Stomach (tissue), 4 donors: ENCODE measurements around the gene NADK.
"Not testable (repeated sequence)": the region's sequence is repeated elsewhere in the genome, so short reads cannot be mapped to it uniquely, and the experiment has no call there.

ENCODE experiments used
- CTCF ChIP-seq, 7 experiments: fragments of 450-650 bp in 4 of 7; fragments of 200-600 bp in 3 of 7; sonication (generic) in 3 of 7; IDR thresholded peaks; one replicate each; pipeline ENCODE4 v1.5.1; 2016 to 2019; ENCODE audit warnings: antibody characterized with exemption in 7 of 7, control low read depth in 2 of 7, mild to moderate bottlenecking in 1 of 7
- EP300 ChIP-seq: sonication (generic); formaldehyde crosslinking; IDR thresholded peaks from one replicate; pipeline ENCODE4 v1.6.1; 2017; ENCODE audit warnings: antibody characterized with exemption

- not testable (repeated sequence) for TF ChIP-seq EP300; CTCF (IDR thresholded peaks at IDR 0.05)
These were observed 49.8 kb downstream of the NADK start for GRCh38 chr1:1728308-1729005.
